Esophagus squamous epithelium (tissue), 5 donors: ENCODE data around the gene UBE2J1. TPM values are rescaled to one million over a fixed set of nuclear protein-coding genes. Genes with fewer than 3 reads are reported as not detected.

Source experiments
- DNase-seq: peaks from one replicate; lab custom pipeline; 2025; lab: John Stamatoyannopoulos, UW
- H3K27ac ChIP-seq, 4 donors: fragments of 200-600 bp; sonication (generic); one replicate each; pipeline ENCODE4 v1.5.1; 2016 to 2019; ENCODE audit warnings: mild to moderate bottlenecking in 1 of 4
- H3K27me3 ChIP-seq, 4 donors: fragments of 200-600 bp; sonication (generic); 1 replicate in 3 of 4; 2 replicates in 1 of 4; pipeline versions ENCODE4 v1.5.1 to v1.6.0; 2017 to 2021; ENCODE audit warnings: antibody characterized with exemption in 1 of 4
- H3K36me3 ChIP-seq, 3 donors: fragments of 200-600 bp; sonication (generic); one replicate each; pipeline ENCODE4 v1.5.1; 2016 to 2019
- H3K4me1 ChIP-seq, 3 donors: fragments of 200-600 bp; sonication (generic); one replicate each; pipeline ENCODE4 v1.5.1; 2017 to 2019
- H3K4me3 ChIP-seq, 4 donors: fragments of 200-600 bp; sonication (generic); 1 replicate in 3 of 4; 2 replicates in 1 of 4; pipeline ENCODE4 v1.5.1; 2016 to 2019; ENCODE audit warnings: mild to moderate bottlenecking in 2 of 4, moderate library complexity in 1 of 4
- H3K9me3 ChIP-seq, 3 donors: fragments of 200-600 bp; sonication (generic); one replicate each; pipeline ENCODE4 v1.5.1; 2016 to 2019
- POLR2A ChIP-seq, 4 donors: fragments of 450-650 bp; IDR thresholded peaks; one replicate each; pipeline ENCODE4 v1.6.1; 2017; ENCODE audit warnings: antibody characterized with exemption in 4 of 4, mild to moderate bottlenecking in 4 of 4, moderate library complexity in 3 of 4
- WGBS, 2 donors: methylation state at CpG; one replicate each; pipeline ENCODE4 v1.1.5; 2018; 5-methylcytosine and 5-hydroxymethylcytosine counted together
- intact Hi-C: fragments of 100-400 bp; cut with DNase I; formaldehyde crosslinking; loops from one replicate; pipeline ENCODE4 v1.15.0; 2022
- total RNA-seq, 4 donors: library from RNA; depleted of rRNA; stranded (reverse); fragments of >200 nt; gene quantifications; one replicate each; pipeline ENCODE4 v1.1.0, GENCODE V29; 2016
- TF ChIP-seq, protein P1 (sequence below), 6 experiments: fragments of 450-650 bp in 4 of 6; fragments of 200-600 bp in 2 of 6; sonication (generic) in 2 of 6; IDR thresholded peaks; one replicate each; pipeline ENCODE4 v1.5.1; 2016 to 2019; ENCODE audit warnings: antibody characterized with exemption in 6 of 6, mild to moderate bottlenecking in 4 of 6, moderate library complexity in 4 of 6
- donor health status: DM: yes; HTN: yes; CAD: no.

Gene UBE2J1
- total RNA-seq, 4 donors from 2014 or later = 27.2 to 37.3 (median 29.9) TPM

DNA sequence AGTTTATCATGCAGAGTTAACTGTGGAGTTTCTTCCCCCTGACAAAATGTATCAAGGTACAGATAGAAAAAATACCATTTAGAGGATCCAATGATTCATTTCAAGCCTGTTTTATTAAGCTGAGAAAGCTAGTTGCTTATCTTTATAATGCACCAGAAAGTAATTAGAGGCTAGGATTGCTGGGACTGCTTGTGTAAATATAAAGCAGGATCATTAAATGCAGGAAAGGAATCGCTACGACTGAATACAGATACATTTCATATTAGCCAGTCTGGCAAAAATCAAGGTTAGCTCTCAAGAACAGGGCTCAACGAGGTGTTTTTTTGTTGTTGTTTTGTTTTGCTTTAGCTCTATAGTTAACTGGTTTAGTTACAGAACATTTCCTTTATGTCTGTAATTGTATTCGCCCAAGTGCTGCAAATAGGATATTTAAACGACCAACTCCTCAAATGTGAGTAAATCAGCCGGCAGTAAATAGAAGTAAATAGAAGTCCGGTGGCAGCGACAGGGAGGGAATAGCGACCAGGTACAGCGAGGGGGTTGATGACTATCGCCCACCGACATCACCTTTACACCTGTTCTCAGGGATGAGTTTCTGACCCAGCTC, 748 bp downstream of the UBE2J1 start:
- Histone ChIP-seq H3K4me3 (peak overlapping the region; percentile 74 to 97 (median 84)), H3K36me3 (no peaks in the 10 kb centered on the region), H3K4me1 (peaks cover 5 to 54% (median 11%) of the 10 kb centered on the region in 3 donors), H3K9me3 (no peaks in the 10 kb centered on the region), H3K27me3 (no peaks in the 10 kb centered on the region), H3K27ac (peak overlapping the region; percentile 93 to 99 (median 96))
- WGBS, 2 donors = 0 to 1% methylated on average over 12 of the region's 12 CpGs
- intact Hi-C loops = no loop called here
- TF ChIP-seq, protein P1, sequence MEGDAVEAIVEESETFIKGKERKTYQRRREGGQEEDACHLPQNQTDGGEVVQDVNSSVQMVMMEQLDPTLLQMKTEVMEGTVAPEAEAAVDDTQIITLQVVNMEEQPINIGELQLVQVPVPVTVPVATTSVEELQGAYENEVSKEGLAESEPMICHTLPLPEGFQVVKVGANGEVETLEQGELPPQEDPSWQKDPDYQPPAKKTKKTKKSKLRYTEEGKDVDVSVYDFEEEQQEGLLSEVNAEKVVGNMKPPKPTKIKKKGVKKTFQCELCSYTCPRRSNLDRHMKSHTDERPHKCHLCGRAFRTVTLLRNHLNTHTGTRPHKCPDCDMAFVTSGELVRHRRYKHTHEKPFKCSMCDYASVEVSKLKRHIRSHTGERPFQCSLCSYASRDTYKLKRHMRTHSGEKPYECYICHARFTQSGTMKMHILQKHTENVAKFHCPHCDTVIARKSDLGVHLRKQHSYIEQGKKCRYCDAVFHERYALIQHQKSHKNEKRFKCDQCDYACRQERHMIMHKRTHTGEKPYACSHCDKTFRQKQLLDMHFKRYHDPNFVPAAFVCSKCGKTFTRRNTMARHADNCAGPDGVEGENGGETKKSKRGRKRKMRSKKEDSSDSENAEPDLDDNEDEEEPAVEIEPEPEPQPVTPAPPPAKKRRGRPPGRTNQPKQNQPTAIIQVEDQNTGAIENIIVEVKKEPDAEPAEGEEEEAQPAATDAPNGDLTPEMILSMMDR (IDR thresholded peaks at IDR 0.05) = no peak
- TF ChIP-seq POLR2A (IDR thresholded peaks at IDR 0.05) = no peak
- DNase-seq = no peak

DNA sequence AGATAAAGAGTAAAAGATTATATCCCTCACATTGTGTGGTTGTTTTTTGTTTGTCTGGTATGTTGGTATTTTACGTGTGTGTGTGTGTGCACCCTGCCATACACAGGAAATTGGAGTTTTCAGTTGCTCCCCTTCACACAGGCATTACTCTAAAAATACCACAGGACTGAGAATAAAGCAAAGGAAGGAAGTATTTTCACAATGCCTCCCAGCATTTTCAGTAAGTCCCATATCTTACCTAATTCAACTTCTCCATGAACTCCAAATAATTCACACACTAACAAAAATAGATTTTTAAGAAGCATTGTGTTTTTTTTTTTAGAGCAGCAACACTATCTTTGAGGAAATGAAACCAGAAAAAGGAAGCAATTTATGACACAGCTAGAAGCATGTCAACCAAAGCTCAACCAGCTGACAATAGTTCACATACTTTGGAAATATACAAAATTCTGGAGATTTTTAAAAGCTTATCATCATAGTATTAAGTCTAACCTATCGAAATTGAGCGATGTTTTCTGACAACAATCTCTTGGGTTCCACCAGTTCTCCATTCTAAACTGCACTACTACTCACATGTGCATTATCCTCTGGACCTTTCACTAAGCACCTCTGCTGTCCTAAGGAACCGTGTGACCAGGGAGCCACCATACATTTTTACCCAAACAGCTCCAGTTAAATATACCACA, 2.1 kb downstream of the UBE2J1 start:
- Histone ChIP-seq H3K27ac (peak overlapping the region; percentile 29 to 99 (median 94)), H3K9me3 (no peaks in the 10 kb centered on the region), H3K27me3 (no peaks in the 10 kb centered on the region), H3K4me3 (peak overlapping the region in 3 of 4 donors; percentile 74 to 97 (median 80)), H3K4me1 (peaks cover 5 to 56% (median 11%) of the 10 kb centered on the region in 3 donors), H3K36me3 (no peaks in the 10 kb centered on the region)
- intact Hi-C loops = no loop called here
- no peak for TF ChIP-seq POLR2A (IDR thresholded peaks at IDR 0.05)
- TF ChIP-seq, protein P1 (IDR thresholded peaks at IDR 0.05) = no peak
- 40 to 70% methylated on average over 4 of the region's 4 CpGs for WGBS, 2 donors
- no peak for DNase-seq

DNA sequence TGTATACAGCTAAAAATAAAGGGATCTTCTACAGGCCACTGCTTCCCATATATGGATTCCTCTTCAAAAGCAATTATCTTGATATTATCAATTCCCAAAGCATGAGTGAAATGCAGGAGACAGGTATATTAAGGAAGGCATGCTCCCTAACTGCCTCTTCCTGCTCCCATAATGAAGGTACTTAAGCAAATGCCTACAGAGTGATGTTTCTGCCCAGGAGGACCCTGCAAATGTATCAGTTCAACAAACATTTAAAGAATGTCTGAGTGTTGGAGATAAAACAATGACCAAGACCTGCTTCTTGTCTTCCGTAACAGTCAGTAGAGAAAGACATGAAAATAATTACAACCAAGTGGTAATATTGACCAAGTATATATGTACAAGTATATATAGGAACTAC, 4.2 kb downstream of the UBE2J1 start:
- Histone ChIP-seq H3K27me3 (no peaks in the 10 kb centered on the region), H3K9me3 (no peaks in the 10 kb centered on the region), H3K4me3 (no peak overlapping the region), H3K36me3 (no peaks in the 10 kb centered on the region), H3K4me1 (peaks cover 5 to 64% (median 11%) of the 10 kb centered on the region in 3 donors), H3K27ac (no peak overlapping the region)
- WGBS, 2 donors = 94 to 100% methylated on average over 1 of the region's 1 CpG
- TF ChIP-seq, protein P1 (IDR thresholded peaks at IDR 0.05) = no peak
- no peak for TF ChIP-seq POLR2A (IDR thresholded peaks at IDR 0.05)
- no peak for DNase-seq
- intact Hi-C loops = no loop called here

DNA sequence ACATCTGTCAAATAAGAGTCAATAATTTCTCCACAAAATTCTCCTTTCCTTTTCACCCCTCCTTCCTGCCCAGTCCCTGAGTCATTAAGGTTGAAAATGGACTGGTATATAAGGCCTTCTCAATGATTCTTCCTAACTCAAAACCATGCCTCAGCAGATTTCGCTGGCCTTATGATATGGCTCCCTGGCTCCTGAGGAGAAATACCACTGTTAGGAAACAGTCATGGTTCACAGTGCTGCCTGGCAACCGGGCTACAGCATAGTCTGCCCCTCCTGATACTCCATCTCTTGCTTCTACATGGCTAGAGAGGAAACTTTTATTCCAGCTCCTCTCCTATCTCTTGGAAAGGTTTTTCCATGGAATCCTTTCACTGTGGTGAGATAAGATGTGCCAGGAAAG, 4.7 kb downstream of the UBE2J1 start:
- intact Hi-C loops = no loop called here
- H3K4me1 ChIP-seq = peaks cover 5 to 58% (median 11%) of the 10 kb centered on the region in 3 donors
- TF ChIP-seq, protein P1 (IDR thresholded peaks at IDR 0.05) = no peak
- TF ChIP-seq POLR2A (IDR thresholded peaks at IDR 0.05) = no peak

DNA sequence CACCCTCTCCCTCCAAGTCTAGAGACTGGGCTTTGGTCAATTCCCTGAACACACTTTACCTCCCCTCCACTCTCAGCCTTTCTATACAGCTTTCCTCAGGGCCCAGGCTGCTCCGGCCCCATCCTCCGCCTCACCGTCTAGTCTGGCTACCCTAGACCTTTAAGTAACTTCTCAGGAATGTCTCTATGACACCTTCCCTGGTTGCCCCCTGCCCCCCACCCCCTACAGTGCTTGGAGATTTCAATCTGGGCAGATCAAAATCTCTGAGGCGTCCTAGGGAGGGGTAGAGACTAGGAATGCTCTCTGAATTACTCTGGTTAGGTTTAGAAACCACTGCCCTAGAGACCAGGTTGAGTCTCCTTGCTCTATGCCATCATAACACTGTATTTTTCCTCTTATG, 6.1 kb downstream of the UBE2J1 start:
- Histone ChIP-seq H3K36me3 (peaks cover 1 to 13% (median 8%) of the 10 kb centered on the region in 3 donors), H3K4me3 (no peak overlapping the region), H3K9me3 (no peaks in the 10 kb centered on the region), H3K4me1 (peaks cover 3 to 55% (median 9%) of the 10 kb centered on the region in 3 donors), H3K27ac (no peak overlapping the region), H3K27me3 (no peaks in the 10 kb centered on the region)
- 92 to 98% methylated on average over 4 of the region's 4 CpGs for WGBS, 2 donors
- DNase-seq = no peak
- intact Hi-C loops = no loop called here
- no peak for TF ChIP-seq POLR2A (IDR thresholded peaks at IDR 0.05)
- TF ChIP-seq, protein P1 (IDR thresholded peaks at IDR 0.05) = no peak

More for the DNA sequence above, 4.7 kb downstream of the UBE2J1 start:
- WGBS, 2 donors = 40 to 85% methylated on average over 2 of the region's 2 CpGs
- H3K9me3 ChIP-seq = no peaks in the 10 kb centered on the region
- no peaks in the 10 kb centered on the region for H3K36me3 ChIP-seq
- no peak for DNase-seq
- H3K27me3 ChIP-seq = no peaks in the 10 kb centered on the region
- H3K27ac ChIP-seq = no peak overlapping the region
- no peak overlapping the region for H3K4me3 ChIP-seq
